ENCODE results near the gene HPN. TPM values are rescaled to one million over a fixed set of nuclear protein-coding genes. Genes with fewer than 3 reads are reported as not detected.
A peak's percentile ranks its signal among the peaks of the same experiment; 100 is the strongest.

HPN gene
- total RNA-seq, 1 experiment from 2014 or later: 10.6 TPM

- no peak overlapping the region for H3K4ac ChIP-seq (ENCODE audit: low read depth, low read length)
- no peak overlapping the region for H4K91ac ChIP-seq (ENCODE audit: insufficient read length, low read depth, low read length)
- H3K56ac ChIP-seq (ENCODE audit: insufficient read length, low read depth, low read length): no peak overlapping the region
- H3K9ac ChIP-seq (ENCODE audit: extremely low read depth, insufficient read length, low read length): no peak overlapping the region
- Mint-ChIP-seq H3K27me3 (ENCODE audit: low read depth) (peaks cover 54% of the 10 kb centered on the region), H3K9me3 (no peaks in the 10 kb centered on the region; a peak in 1 of 5 replicates), H3K4me3 (peak overlapping the region; percentile 74 to 81), H3K4me1 (peaks cover 15 to 17% of the 10 kb centered on the region in 2 experiments), H3K27ac (peak overlapping the region in 1 of 3 experiments; percentile 55; a peak in 1 of 7 replicates), H3K36me3 (ENCODE audit: insufficient read depth in 1 of 3, low read depth in 3 of 3) (peaks cover 11 to 35% (median 24%) of the 10 kb centered on the region in 3 experiments; a peak in 6 of 7 replicates)
- H3K4me1 ChIP-seq (ENCODE audit: insufficient read depth, low read length): no peaks in the 10 kb centered on the region
- no peak overlapping the region for H4K5ac ChIP-seq (ENCODE audit: insufficient read length, low read depth, low read length)
- no peak overlapping the region for H2BK12ac ChIP-seq (ENCODE audit: insufficient read length, low read depth, low read length)
- H2BK5ac ChIP-seq (ENCODE audit: insufficient read length, low read length): no peak overlapping the region
- no peak overlapping the region for H3T11ph ChIP-seq (ENCODE audit: low read length)
- H3K23me2 ChIP-seq (ENCODE audit: insufficient read length, low read depth, low read length, poor library complexity, severe bottlenecking): peaks cover 8% of the 10 kb centered on the region
- H3K14ac ChIP-seq (ENCODE audit: insufficient read depth, low read length): no peak overlapping the region; the same call in 1 of the 2 replicates
- H2AK5ac ChIP-seq (ENCODE audit: insufficient read length, low read length): no peak overlapping the region
- no peak overlapping the region for H3K23ac ChIP-seq (ENCODE audit: insufficient read length, low read depth, low read length)
- H3K79me1 ChIP-seq (ENCODE audit: insufficient read depth, low read depth, low read length, poor library complexity, severe bottlenecking): no peaks in the 10 kb centered on the region
- no CpG with 5 or more reads among the region's 31 CpGs for WGBS (ENCODE audit: extremely low coverage, insufficient read length, low lambda C conversion rate)
- no peaks in the 10 kb centered on the region for H4K20me1 ChIP-seq (ENCODE audit: control insufficient read depth, insufficient read depth, insufficient read length)
- no peak overlapping the region for H2BK15ac ChIP-seq (ENCODE audit: low read depth, low read length)
- no peaks in the 10 kb centered on the region for H3K9me3 ChIP-seq (ENCODE audit: control insufficient read depth, low read depth, low read length)
- H3K27me3 ChIP-seq (ENCODE audit: insufficient read depth, low read length): peaks cover 11% of the 10 kb centered on the region; the same call in 1 of the 2 replicates
- no peak overlapping the region for H3K27ac ChIP-seq (ENCODE audit: insufficient read length, low read depth, low read length)
- no peak overlapping the region for H2BK20ac ChIP-seq (ENCODE audit: low read depth, low read length, poor library complexity, severe bottlenecking)
- no peak overlapping the region for H2AFZ ChIP-seq (ENCODE audit: low read length)
- peak; percentile 70 for DNase-seq
- TF ChIP-seq, protein P1, sequence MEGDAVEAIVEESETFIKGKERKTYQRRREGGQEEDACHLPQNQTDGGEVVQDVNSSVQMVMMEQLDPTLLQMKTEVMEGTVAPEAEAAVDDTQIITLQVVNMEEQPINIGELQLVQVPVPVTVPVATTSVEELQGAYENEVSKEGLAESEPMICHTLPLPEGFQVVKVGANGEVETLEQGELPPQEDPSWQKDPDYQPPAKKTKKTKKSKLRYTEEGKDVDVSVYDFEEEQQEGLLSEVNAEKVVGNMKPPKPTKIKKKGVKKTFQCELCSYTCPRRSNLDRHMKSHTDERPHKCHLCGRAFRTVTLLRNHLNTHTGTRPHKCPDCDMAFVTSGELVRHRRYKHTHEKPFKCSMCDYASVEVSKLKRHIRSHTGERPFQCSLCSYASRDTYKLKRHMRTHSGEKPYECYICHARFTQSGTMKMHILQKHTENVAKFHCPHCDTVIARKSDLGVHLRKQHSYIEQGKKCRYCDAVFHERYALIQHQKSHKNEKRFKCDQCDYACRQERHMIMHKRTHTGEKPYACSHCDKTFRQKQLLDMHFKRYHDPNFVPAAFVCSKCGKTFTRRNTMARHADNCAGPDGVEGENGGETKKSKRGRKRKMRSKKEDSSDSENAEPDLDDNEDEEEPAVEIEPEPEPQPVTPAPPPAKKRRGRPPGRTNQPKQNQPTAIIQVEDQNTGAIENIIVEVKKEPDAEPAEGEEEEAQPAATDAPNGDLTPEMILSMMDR (conservative IDR thresholded peaks at IDR 0.05): no peak
- no peak overlapping the region for H2BK120ac ChIP-seq (ENCODE audit: low read depth, low read length, poor library complexity, severe bottlenecking)
- peak overlapping the region; percentile 85 for H3K4me2 ChIP-seq (ENCODE audit: insufficient read depth, insufficient read length, low read length)
- no peaks in the 10 kb centered on the region for H3K79me2 ChIP-seq (ENCODE audit: insufficient read depth, low read length)
- no peak overlapping the region for H3K18ac ChIP-seq (ENCODE audit: insufficient read length, low read depth, low read length)
- H4K8ac ChIP-seq (replicated peaks; ENCODE audit: insufficient read length, low read depth, low read length): no peak overlapping the region
These were observed 10.2 kb upstream of the HPN start for GRCh38 chr19:35031072-35031881.

Measured in H9 (cell line).